Karpas-422 (cell line): ENCODE data around the gene ROBO2. TPM values are rescaled to one million over a fixed set of nuclear protein-coding genes. Genes with fewer than 3 reads are reported as not detected.
A peak's percentile ranks its signal among the peaks of the same experiment; 100 is the strongest.

Source experiments
- DNase-seq: peaks from one replicate; pipeline ENCODE4 v3.0.0-alpha.2; 2015
- H2AFZ ChIP-seq: fragments of 200-600 bp; sonication (generic); 2 replicates; pipeline ENCODE4 v1.6.1; 2014; ENCODE audit warnings: antibody characterized with exemption, low read length, mixed read lengths
- H3K27ac ChIP-seq: fragments of 200-600 bp; sonication (generic); 2 replicates; pipeline ENCODE4 v1.5.1; 2014; ENCODE audit warnings: mild to moderate bottlenecking, low read length, moderate library complexity
- H3K27me3 ChIP-seq: fragments of 200-600 bp; sonication (generic); 2 replicates; pipeline ENCODE4 v1.6.1; 2014; ENCODE audit warnings: low read length, mixed read lengths
- H3K36me3 ChIP-seq: fragments of 200-600 bp; sonication (generic); 2 replicates; pipeline ENCODE4 v1.6.1; 2014; ENCODE audit warnings: low read length, mixed read lengths; ENCODE audit not compliant: insufficient read depth
- H3K4me1 ChIP-seq: fragments of 200-600 bp; sonication (generic); 2 replicates; pipeline ENCODE4 v1.6.1; 2014; ENCODE audit warnings: mild to moderate bottlenecking, low read length, mixed read lengths
- H3K4me2 ChIP-seq: fragments of 200-600 bp; sonication (generic); 2 replicates; pipeline ENCODE4 v1.6.1; 2014; ENCODE audit warnings: low read length, low read depth, mild to moderate bottlenecking; ENCODE audit not compliant: poor library complexity, severe bottlenecking
- H3K4me3 ChIP-seq: fragments of 200-600 bp; sonication (generic); 2 replicates; pipeline ENCODE4 v1.5.1; 2014; ENCODE audit warnings: mild to moderate bottlenecking, antibody characterized with exemption, low read length, mixed read lengths
- H3K79me2 ChIP-seq: fragments of 200-600 bp; sonication (generic); 2 replicates; pipeline ENCODE4 v1.6.1; 2014; ENCODE audit warnings: mild to moderate bottlenecking, low read length, mixed read lengths
- H3K9ac ChIP-seq: fragments of 200-600 bp; sonication (generic); 2 replicates; pipeline ENCODE4 v1.6.0; 2014; ENCODE audit warnings: low read length
- H3K9me2 ChIP-seq: fragments of 200-600 bp; sonication (generic), shearing (Covaris generic); replicated peaks from 2 replicates; pipeline ENCODE4 v1.6.0; 2014; ENCODE audit warnings: mild to moderate bottlenecking, low read length, moderate library complexity; ENCODE audit not compliant: insufficient read depth
- H3K9me3 ChIP-seq: fragments of 300-700, 200-600 bp; sonication (generic); 2 replicates; pipeline ENCODE4 v1.6.1; 2014; ENCODE audit warnings: low read length, mixed read lengths
- H4K20me1 ChIP-seq: fragments of 200-600 bp; sonication (generic); 2 replicates; pipeline ENCODE4 v1.6.1; 2014; ENCODE audit warnings: mild to moderate bottlenecking, antibody characterized with exemption, low read length, low read depth; ENCODE audit not compliant: insufficient read depth
- total RNA-seq: library from RNA; depleted of rRNA; stranded (reverse); fragments of >200 nt; shearing (Covaris generic); gene quantifications from 2 replicates; pipeline ENCODE4 v1.2.3, GENCODE V29; 2014; ENCODE audit warnings: low replicate concordance

Gene ROBO2
- total RNA-seq, 1 experiment from 2014 or later: 262 TPM

- no peaks in the 10 kb centered on the region for H4K20me1 ChIP-seq
- no peak overlapping the region for H2AFZ ChIP-seq
- no peak overlapping the region for H3K27ac ChIP-seq
- no peaks in the 10 kb centered on the region for H3K9me2 ChIP-seq
- no peaks in the 10 kb centered on the region for H3K27me3 ChIP-seq
- H3K36me3 ChIP-seq: no peaks in the 10 kb centered on the region
- H3K9me3 ChIP-seq: no peaks in the 10 kb centered on the region
- no peak overlapping the region for H3K9ac ChIP-seq
- no peaks in the 10 kb centered on the region for H3K4me1 ChIP-seq
- no peak overlapping the region for H3K4me2 ChIP-seq
- no peak overlapping the region for H3K4me3 ChIP-seq
- H3K79me2 ChIP-seq: no peaks in the 10 kb centered on the region
- DNase-seq: no peak
Observed at GRCh38 chr3:77267589-77267988, 227.7 kb downstream of the ROBO2 start.

GRCh38 chr3:77271306-77271705 lies 231.4 kb downstream of the ROBO2 start:
- Histone ChIP-seq H3K36me3 (no peaks in the 10 kb centered on the region), H4K20me1 (no peaks in the 10 kb centered on the region), H3K27ac (no peak overlapping the region), H3K4me2 (no peak overlapping the region), H2AFZ (no peak overlapping the region), H3K4me3 (no peak overlapping the region), H3K9me3 (no peaks in the 10 kb centered on the region), H3K79me2 (no peaks in the 10 kb centered on the region), H3K4me1 (peaks cover 9% of the 10 kb centered on the region; the same call in 1 of the 2 replicates), H3K9me2 (no peaks in the 10 kb centered on the region), H3K27me3 (no peaks in the 10 kb centered on the region), H3K9ac (no peak overlapping the region)
- no peak for DNase-seq

GRCh38 chr3:77271711-77272110 lies 231.8 kb downstream of the ROBO2 start:
- no peak overlapping the region for H3K9ac ChIP-seq

GRCh38 chr3:77279276-77279675 lies 239.4 kb downstream of the ROBO2 start:
- H3K27me3 ChIP-seq: no peaks in the 10 kb centered on the region
- no peaks in the 10 kb centered on the region for H4K20me1 ChIP-seq
- no peak overlapping the region for H3K4me3 ChIP-seq
- no peaks in the 10 kb centered on the region for H3K36me3 ChIP-seq
- H3K79me2 ChIP-seq: no peaks in the 10 kb centered on the region
- peaks cover 6% of the 10 kb centered on the region for H3K4me1 ChIP-seq
- DNase-seq: no peak
- H3K9me3 ChIP-seq: no peaks in the 10 kb centered on the region
- H3K27ac ChIP-seq: no peak overlapping the region
- no peak overlapping the region for H2AFZ ChIP-seq
- H3K9ac ChIP-seq: no peak overlapping the region
- H3K4me2 ChIP-seq: no peak overlapping the region
- H3K9me2 ChIP-seq: no peaks in the 10 kb centered on the region

More at GRCh38 chr3:77271711-77272110, 231.8 kb downstream of the ROBO2 start:
- Histone ChIP-seq H3K79me2 (no peaks in the 10 kb centered on the region), H3K36me3 (no peaks in the 10 kb centered on the region), H3K9me2 (no peaks in the 10 kb centered on the region), H2AFZ (no peak overlapping the region), H3K27ac (no peak overlapping the region), H4K20me1 (no peaks in the 10 kb centered on the region), H3K9me3 (no peaks in the 10 kb centered on the region), H3K27me3 (no peaks in the 10 kb centered on the region), H3K4me3 (no peak overlapping the region), H3K4me1 (peaks cover 9% of the 10 kb centered on the region; the same call in 1 of the 2 replicates), H3K4me2 (no peak overlapping the region)
- no peak for DNase-seq

- Histone ChIP-seq H2AFZ (no peak overlapping the region), H3K9me3 (no peaks in the 10 kb centered on the region), H3K4me3 (no peak overlapping the region), H3K79me2 (no peaks in the 10 kb centered on the region), H3K9ac (no peak overlapping the region), H3K27me3 (no peaks in the 10 kb centered on the region), H4K20me1 (no peaks in the 10 kb centered on the region), H3K4me1 (peaks cover 6% of the 10 kb centered on the region), H3K4me2 (no peak overlapping the region), H3K27ac (no peak overlapping the region), H3K36me3 (no peaks in the 10 kb centered on the region), H3K9me2 (no peaks in the 10 kb centered on the region)
- no peak for DNase-seq
Observed at GRCh38 chr3:77281721-77282120, 241.8 kb downstream of the ROBO2 start.

- Histone ChIP-seq H3K27me3 (no peaks in the 10 kb centered on the region), H3K27ac (no peak overlapping the region), H3K4me2 (no peak overlapping the region), H3K79me2 (no peaks in the 10 kb centered on the region), H3K36me3 (no peaks in the 10 kb centered on the region), H3K9ac (no peak overlapping the region), H4K20me1 (no peaks in the 10 kb centered on the region), H3K9me2 (no peaks in the 10 kb centered on the region), H3K4me1 (peaks cover 6% of the 10 kb centered on the region), H2AFZ (0 out of 2 replicates have a peak overlapping the region, but pooled peaks have one; percentile 33), H3K4me3 (no peak overlapping the region), H3K9me3 (no peaks in the 10 kb centered on the region)
- DNase-seq: no peak
Observed at GRCh38 chr3:77283108-77283507, 243.2 kb downstream of the ROBO2 start.

- Histone ChIP-seq H3K79me2 (no peaks in the 10 kb centered on the region), H3K36me3 (no peaks in the 10 kb centered on the region), H3K9me3 (no peaks in the 10 kb centered on the region), H3K9me2 (no peaks in the 10 kb centered on the region), H3K27me3 (no peaks in the 10 kb centered on the region), H2AFZ (no peak overlapping the region), H3K4me1 (peaks cover under 1% of the 10 kb centered on the region), H3K9ac (no peak overlapping the region), H4K20me1 (no peaks in the 10 kb centered on the region), H3K4me3 (no peak overlapping the region), H3K27ac (no peak overlapping the region), H3K4me2 (no peak overlapping the region)
- DNase-seq: no peak
Observed at GRCh38 chr3:77288348-77288747, 248.4 kb downstream of the ROBO2 start.

GRCh38 chr3:77296527-77296926 lies 256.6 kb downstream of the ROBO2 start:
- no peaks in the 10 kb centered on the region for H3K9me2 ChIP-seq
- no peaks in the 10 kb centered on the region for H3K79me2 ChIP-seq
- H4K20me1 ChIP-seq: no peaks in the 10 kb centered on the region
- H2AFZ ChIP-seq: no peak overlapping the region
- no peaks in the 10 kb centered on the region for H3K9me3 ChIP-seq
- no peaks in the 10 kb centered on the region for H3K27me3 ChIP-seq
- H3K4me1 ChIP-seq: no peaks in the 10 kb centered on the region; the same call in 1 of the 2 replicates
- no peak overlapping the region for H3K9ac ChIP-seq
- H3K36me3 ChIP-seq: no peaks in the 10 kb centered on the region
- H3K27ac ChIP-seq: no peak overlapping the region
- no peak overlapping the region for H3K4me2 ChIP-seq
- no peak overlapping the region for H3K4me3 ChIP-seq
- no peak for DNase-seq

GRCh38 chr3:77298417-77298816 lies 258.5 kb downstream of the ROBO2 start:
- Histone ChIP-seq H4K20me1 (no peaks in the 10 kb centered on the region), H3K27me3 (no peaks in the 10 kb centered on the region), H3K4me2 (no peak overlapping the region), H3K9me2 (no peaks in the 10 kb centered on the region), H3K36me3 (no peaks in the 10 kb centered on the region), H3K4me3 (no peak overlapping the region), H3K9ac (no peak overlapping the region), H2AFZ (peak overlapping the region; percentile 41), H3K4me1 (no peaks in the 10 kb centered on the region; the same call in 1 of the 2 replicates), H3K79me2 (no peaks in the 10 kb centered on the region), H3K9me3 (no peaks in the 10 kb centered on the region), H3K27ac (no peak overlapping the region)
- no peak for DNase-seq
